GM21367 (cell line): ENCODE measurements around the gene ABCG5.

Experiments used
- ATAC-seq: cut with Tn5 transposase; IDR thresholded peaks from one replicate; pipeline ENCODE4 v1.9.1; 2021; ENCODE audit not compliant: unreplicated experiment

ABCG5 gene

GRCh38 chr2:43810888-43811287, 27.8 kb downstream of the ABCG5 start:
- no peak for ATAC-seq

GRCh38 chr2:43810452-43810851, 28.2 kb downstream of the ABCG5 start:
- ATAC-seq = no peak

GRCh38 chr2:43806719-43807031, 32.0 kb downstream of the ABCG5 start:
- ATAC-seq = no peak

DNA sequence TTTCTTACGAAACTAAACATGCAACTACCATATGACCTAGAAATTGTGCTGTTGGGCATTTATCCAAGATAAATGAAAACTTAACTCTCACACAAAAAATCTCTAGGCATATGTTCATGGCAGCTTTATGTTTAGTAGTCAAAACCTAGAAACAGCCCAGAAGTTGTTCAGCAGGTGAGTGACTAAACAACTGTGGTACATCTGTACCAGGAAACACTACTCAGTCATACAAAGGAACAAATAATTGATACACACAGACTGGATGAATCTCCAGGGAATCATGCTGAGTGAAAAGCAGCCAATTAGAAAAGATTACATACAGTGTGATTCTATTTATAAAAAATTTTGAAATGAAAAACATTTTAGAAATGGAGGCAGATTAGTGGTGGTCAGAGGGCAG, 35.5 kb downstream of the ABCG5 start:
- no peak for ATAC-seq

DNA sequence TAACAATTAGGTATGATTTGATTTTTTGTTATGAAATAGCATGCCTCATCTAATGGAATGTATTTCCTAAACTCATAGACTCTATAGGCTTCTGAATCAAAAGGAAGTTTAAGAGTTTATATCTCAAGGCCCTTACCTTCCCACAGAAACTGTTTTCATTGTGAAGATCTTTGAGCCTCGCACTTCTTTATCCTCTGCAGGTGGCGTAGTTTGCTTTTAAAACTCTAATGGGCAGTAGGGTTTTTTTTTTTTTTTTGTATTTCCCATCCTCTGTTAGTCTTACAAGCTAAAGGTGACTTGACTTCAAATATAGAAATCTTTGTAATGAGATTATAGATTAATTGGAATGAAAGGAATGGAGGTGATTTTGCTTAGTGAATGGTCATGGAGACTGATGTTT, 36.5 kb downstream of the ABCG5 start:
- ATAC-seq = no peak

GRCh38 chr2:43800894-43801293, 37.7 kb downstream of the ABCG5 start:
- ATAC-seq = no peak

GRCh38 chr2:43798300-43798699, 40.3 kb downstream of the ABCG5 start:
- no peak for ATAC-seq

GRCh38 chr2:43796206-43796605, 42.4 kb downstream of the ABCG5 start:
- ATAC-seq = no peak

GRCh38 chr2:43794956-43795355, 43.7 kb downstream of the ABCG5 start:
- ATAC-seq = no peak

DNA sequence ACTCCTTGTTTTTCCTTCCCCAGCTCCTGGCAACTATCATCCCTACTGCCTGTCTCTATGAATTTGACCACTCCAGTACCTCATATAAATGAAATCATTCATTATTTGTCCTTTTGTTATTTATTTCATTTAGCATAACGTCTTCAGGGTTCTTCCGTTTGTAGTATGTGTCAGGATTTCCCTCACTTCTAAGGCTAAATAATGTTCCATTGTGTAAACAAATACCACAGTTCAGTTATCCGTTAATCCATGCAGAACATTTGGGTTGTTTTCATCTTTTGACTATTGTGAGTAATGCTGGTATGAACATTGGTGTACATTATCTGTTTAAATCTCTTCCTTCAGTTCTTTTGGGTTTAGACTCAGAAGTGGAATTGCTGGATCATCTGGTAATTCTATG, 46.0 kb downstream of the ABCG5 start:
- ATAC-seq = no peak

DNA sequence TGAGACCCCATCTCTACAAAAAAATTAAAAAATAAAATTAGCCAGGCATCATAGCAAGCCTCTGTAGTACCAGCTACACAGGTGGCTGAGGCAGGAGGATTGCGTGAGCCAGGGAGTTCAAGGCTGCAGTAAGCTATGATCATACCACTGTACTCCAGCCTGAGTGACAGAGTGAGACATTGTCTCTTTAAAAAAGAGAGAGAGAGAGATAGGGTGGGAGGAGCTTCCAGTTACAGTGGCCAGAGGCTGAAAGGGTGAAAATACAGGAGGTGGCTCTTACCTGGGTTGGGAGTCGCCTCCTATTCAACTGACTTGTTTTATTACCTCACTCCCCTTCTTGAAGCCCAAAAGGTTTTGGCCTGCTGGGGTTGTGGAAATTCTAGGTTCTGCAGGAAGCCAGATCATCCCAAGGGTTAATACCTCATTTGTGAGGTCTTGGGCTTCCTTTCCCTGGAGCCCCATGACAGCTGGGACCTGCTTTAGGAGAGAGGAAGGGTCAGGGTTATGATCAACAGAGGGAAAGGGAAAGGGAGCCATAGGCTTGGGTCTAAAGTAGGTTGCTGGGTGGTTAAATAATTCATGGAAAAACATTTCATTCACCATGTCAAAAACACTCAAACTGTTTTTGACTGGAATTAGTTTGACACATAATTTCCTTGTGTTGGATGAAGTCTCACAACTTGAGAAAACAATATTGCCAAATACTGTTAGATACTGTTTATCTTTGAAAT, 47.4 kb downstream of the ABCG5 start:
- no peak for ATAC-seq

DNA sequence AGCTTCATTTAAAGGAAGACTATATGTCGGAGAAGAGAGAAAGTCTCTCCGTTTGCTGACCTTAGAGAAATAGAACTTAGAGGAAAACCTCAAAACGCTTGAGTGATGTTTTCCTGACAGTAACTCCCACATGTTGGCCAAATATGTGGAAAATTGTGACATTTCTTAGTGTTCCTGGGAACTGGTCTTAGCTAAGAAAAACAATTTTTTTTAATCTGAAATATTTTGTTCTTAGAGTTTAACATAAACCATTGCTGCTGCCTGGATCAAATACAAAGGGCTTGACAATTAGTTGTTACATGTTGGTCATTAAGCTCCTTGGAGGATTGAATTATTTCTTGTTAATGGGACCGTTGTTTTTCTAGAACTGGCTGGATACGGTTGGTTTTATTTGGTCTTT, 48.5 kb downstream of the ABCG5 start:
- no peak for ATAC-seq

GRCh38 chr2:43788646-43789045, 50.0 kb downstream of the ABCG5 start:
- no peak for ATAC-seq

DNA sequence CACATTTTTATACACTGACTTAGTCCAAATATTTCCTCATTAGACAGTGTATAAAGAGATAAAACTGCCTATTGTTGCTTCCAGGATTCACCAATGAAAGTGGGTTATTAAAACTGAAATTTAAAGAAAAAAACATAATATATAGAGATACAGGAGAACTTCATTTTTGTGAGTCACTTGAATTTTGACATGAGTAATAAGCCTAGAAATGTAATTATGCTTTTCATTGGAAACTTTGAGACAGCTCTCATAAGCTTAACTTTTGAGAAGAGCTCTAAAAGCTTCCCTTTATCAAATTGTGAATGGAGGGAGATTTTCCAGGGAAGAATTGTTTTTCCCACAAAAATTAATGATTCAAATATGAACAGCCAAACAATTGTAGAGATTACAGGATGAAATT, 50.7 kb downstream of the ABCG5 start:
- no peak for ATAC-seq

DNA sequence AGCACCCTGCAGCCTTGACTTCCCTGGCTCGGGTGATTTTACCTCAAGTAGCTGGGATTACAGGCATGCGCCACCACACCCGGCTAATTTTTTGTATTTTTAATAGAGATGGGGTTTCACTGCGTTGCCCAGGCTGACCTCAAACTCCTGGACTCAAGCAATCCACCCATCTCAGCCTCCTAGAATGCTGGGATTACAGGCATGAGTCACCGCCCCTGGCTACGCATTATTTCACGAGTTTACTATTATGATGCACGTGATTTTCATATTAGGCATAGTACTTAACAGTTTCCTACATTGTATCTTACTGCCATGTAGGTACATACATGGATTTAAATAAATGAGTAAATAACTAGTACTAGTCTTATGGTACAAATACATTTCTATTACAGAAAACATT, 60.4 kb downstream of the ABCG5 start:
- ATAC-seq = no peak

- no peak for ATAC-seq
These were observed 61.2 kb downstream of the ABCG5 start for GRCh38 chr2:43777306-43777926.

- no peak for ATAC-seq
These were observed 62.3 kb downstream of the ABCG5 start for GRCh38 chr2:43776324-43776723.

DNA sequence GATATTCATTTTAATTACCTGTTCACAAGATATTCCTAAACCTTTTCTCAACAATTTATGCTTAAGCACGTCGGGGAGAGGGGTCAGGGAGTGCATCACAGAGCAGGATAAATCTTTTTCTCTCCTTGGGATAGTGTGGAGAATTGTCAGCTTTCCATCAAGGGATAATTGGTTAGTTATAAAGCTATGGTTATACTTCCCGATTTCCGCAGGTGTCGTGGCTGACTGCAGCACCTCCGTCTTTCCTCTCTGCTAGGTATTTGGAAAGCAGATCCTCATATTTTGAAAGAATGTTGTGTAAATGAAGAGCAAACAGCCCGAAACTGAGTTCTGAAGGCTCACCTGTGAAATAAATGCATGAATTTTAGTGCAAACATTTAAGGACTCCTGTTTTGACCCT, 64.0 kb downstream of the ABCG5 start:
- no peak for ATAC-seq

- peak; percentile 98 for ATAC-seq
These were observed 64.6 kb downstream of the ABCG5 start, which contains the start of gene DYNC2LI1 for GRCh38 chr2:43773876-43774613. TSS of gene DYNC2LI1 (plus strand) at chr2:43774039. CDS start at chr2:43774139, 100 bp downstream.

DNA sequence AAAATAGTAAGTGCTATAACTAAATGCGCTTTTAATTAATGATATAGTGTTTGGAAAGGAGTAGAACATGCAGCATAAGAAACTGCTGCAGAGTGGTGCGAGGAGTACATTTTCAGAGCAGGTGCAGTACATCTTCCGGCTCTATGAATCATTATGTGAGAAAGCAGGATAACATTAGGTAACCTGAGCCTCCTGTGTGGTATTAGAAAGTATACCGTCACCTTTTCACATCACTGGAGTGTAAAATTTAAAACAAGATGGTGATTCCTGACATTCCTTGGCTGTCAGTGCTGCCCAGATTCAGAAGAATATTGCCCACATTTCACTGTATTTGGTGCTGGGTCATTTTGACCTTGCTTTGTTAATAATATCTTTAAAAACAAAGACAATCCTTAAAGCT, 72.6 kb downstream of the ABCG5 start:
- no peak for ATAC-seq

DNA sequence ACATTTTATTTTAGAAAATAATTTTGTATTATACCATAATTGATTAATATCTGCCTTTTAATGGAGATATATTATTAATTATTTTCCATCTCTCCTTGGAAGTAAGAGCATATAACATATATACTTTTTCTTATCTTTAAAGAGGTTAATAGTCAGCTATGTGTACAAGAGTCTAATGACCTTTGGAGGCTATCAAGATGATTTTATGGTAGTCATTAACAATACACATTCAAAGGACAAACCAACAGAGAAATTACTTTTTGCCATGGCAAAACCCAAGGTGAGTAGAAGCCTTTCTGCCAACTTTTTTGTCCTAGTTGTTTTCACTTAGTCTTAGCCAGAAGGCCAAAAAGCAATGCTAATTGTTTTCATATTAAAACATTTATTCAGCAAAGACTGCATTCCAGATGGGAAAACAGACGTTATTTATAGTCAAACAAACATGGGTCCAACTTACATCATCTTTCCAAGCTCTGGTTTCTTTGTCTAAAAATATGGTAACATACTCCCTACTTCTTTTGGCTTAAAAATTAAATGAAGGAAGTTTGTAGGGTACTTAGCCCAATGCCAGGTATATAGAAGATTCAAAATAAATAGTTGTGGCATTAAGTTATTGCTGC, 74.4 kb downstream of the ABCG5 start:
- no peak for ATAC-seq

GRCh38 chr2:43763091-43763490, 75.5 kb downstream of the ABCG5 start:
- no peak for ATAC-seq
